ENCODE data around the gene SLC24A5. TPM values are rescaled to one million over a fixed set of nuclear protein-coding genes. Genes with fewer than 3 reads are reported as not detected.

The SLC24A5 gene
- total RNA-seq, 2 donors from 2014 or later = not detected

GRCh38 chr15:48089702-48090101 lies 31.1 kb upstream of the SLC24A5 start:
- Histone ChIP-seq H3K4me1 (ENCODE audit: control insufficient read depth in 1 of 2, low read depth in 2 of 2) (peaks cover 0 to 26% of the 10 kb centered on the region in 2 donors), H3K27me3 (replicated peaks; ENCODE audit: insufficient read depth) (no peaks in the 10 kb centered on the region), H3K27ac (no peak overlapping the region), H3K9me3 (no peaks in the 10 kb centered on the region), H3K36me3 (no peaks in the 10 kb centered on the region), H3K4me3 (no peak overlapping the region)
- no peak for DNase-seq (ENCODE audit: low spot score)
- no peak for ATAC-seq (ENCODE audit: insufficient number of reproducible peaks, low FRiP score, low read depth)
- no peak for TF ChIP-seq CTCF (IDR thresholded peaks at IDR 0.05)

- Histone ChIP-seq H3K4me1 (ENCODE audit: control insufficient read depth in 1 of 2, low read depth in 2 of 2) (peaks cover 0 to 22% of the 10 kb centered on the region in 2 donors), H3K27ac (no peak overlapping the region), H3K36me3 (no peaks in the 10 kb centered on the region), H3K9me3 (no peaks in the 10 kb centered on the region), H3K27me3 (replicated peaks; ENCODE audit: insufficient read depth) (no peaks in the 10 kb centered on the region), H3K4me3 (no peak overlapping the region)
- TF ChIP-seq CTCF (IDR thresholded peaks at IDR 0.05) = no peak
- ATAC-seq (ENCODE audit: insufficient number of reproducible peaks, low FRiP score, low read depth) = no peak
- no peak for DNase-seq (ENCODE audit: low spot score)
These were observed 30.7 kb upstream of the SLC24A5 start for GRCh38 chr15:48090115-48090514.

- H3K9me3 ChIP-seq = no peaks in the 10 kb centered on the region
- H3K27ac ChIP-seq = no peak overlapping the region
- ATAC-seq (ENCODE audit: insufficient number of reproducible peaks, low FRiP score, low read depth) = no peak
- TF ChIP-seq CTCF (IDR thresholded peaks at IDR 0.05) = no peak
- peaks cover 0 to 17% of the 10 kb centered on the region in 2 donors for H3K4me1 ChIP-seq (ENCODE audit: control insufficient read depth in 1 of 2, low read depth in 2 of 2)
- DNase-seq (ENCODE audit: low spot score) = no peak
- no peak overlapping the region for H3K4me3 ChIP-seq
- no peaks in the 10 kb centered on the region for H3K27me3 ChIP-seq (replicated peaks; ENCODE audit: insufficient read depth)
- H3K36me3 ChIP-seq = no peaks in the 10 kb centered on the region
These were observed 30.1 kb upstream of the SLC24A5 start for GRCh38 chr15:48090666-48091065.

- Histone ChIP-seq H3K9me3 (no peaks in the 10 kb centered on the region), H3K27me3 (replicated peaks; ENCODE audit: insufficient read depth) (no peaks in the 10 kb centered on the region), H3K4me3 (no peak overlapping the region), H3K36me3 (no peaks in the 10 kb centered on the region), H3K27ac (no peak overlapping the region), H3K4me1 (ENCODE audit: control insufficient read depth in 1 of 2, low read depth in 2 of 2) (peaks cover 0 to 8% of the 10 kb centered on the region in 2 donors)
- TF ChIP-seq CTCF (IDR thresholded peaks at IDR 0.05) = no peak
- ATAC-seq (ENCODE audit: insufficient number of reproducible peaks, low FRiP score, low read depth) = no peak
- no peak for DNase-seq (ENCODE audit: low spot score)
These were observed 29.3 kb upstream of the SLC24A5 start for GRCh38 chr15:48091522-48091921.

- Histone ChIP-seq H3K36me3 (no peaks in the 10 kb centered on the region), H3K4me1 (ENCODE audit: control insufficient read depth in 1 of 2, low read depth in 2 of 2) (no peaks in the 10 kb centered on the region), H3K4me3 (no peak overlapping the region), H3K27me3 (replicated peaks; ENCODE audit: insufficient read depth) (no peaks in the 10 kb centered on the region), H3K27ac (no peak overlapping the region), H3K9me3 (no peaks in the 10 kb centered on the region)
- no peak for TF ChIP-seq CTCF (IDR thresholded peaks at IDR 0.05)
- ATAC-seq (ENCODE audit: insufficient number of reproducible peaks, low FRiP score, low read depth) (no peak), DNase-seq (ENCODE audit: low spot score) (no peak)
These were observed 24.4 kb upstream of the SLC24A5 start for GRCh38 chr15:48096355-48096786.

All from thoracic aorta (tissue), 2 donors.